ENCODE measurements around the gene MDH1B. TPM values are rescaled to one million over a fixed set of nuclear protein-coding genes. Genes with fewer than 3 reads are reported as not detected.

MDH1B gene
- total RNA-seq, 1 experiment from 2014 or later = 1.3 TPM

DNA sequence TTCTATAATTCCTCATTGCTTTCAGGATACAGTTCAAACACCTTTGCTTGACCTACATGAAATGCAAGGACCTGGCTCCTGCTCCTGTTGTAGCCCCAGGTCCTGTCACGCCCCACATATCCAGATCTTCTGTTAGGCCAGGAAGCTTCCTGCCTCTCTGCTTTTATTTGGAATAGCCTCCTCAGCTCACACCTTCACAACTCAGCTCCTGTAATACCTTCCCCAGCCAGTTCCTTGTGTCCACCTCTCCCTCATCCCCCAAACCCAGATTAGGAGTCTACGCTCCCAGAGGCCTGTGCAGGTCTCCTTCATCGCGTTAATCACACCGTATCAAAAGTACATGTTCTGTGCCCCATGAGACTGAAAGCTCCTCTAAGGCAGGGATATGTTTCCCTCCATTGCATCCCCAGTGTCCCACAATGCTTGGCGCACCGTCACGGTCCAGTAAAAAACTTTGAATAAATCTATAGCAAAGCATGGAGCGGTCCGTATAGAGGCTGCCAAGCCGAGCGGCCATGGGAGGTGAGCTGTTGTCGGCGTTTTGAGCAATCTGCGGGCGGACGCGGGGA, 371 bp downstream of the MDH1B start:
- no peak overlapping the region for H2AK5ac ChIP-seq (ENCODE audit: insufficient read length, low read length)
- H2BK12ac ChIP-seq (ENCODE audit: insufficient read length, low read depth, low read length) = no peak overlapping the region
- H4K8ac ChIP-seq (replicated peaks; ENCODE audit: insufficient read length, low read depth, low read length) = no peak overlapping the region
- H2BK120ac ChIP-seq (ENCODE audit: low read depth, low read length, poor library complexity, severe bottlenecking) = no peak overlapping the region
- no peak overlapping the region for H2BK5ac ChIP-seq (ENCODE audit: insufficient read length, low read length)
- peak overlapping the region; percentile 50 for H2AFZ ChIP-seq (ENCODE audit: low read length)
- H3K27ac Mint-ChIP-seq = peak overlapping the region in 2 of 3 experiments; percentile 95 to 99; a peak in 5 of 7 replicates
- H3K79me1 ChIP-seq (ENCODE audit: insufficient read depth, low read depth, low read length, poor library complexity, severe bottlenecking) = no peaks in the 10 kb centered on the region
- peaks cover 5% of the 10 kb centered on the region for H3K23me2 ChIP-seq (ENCODE audit: insufficient read length, low read depth, low read length, poor library complexity, severe bottlenecking)
- peaks cover 9 to 11% of the 10 kb centered on the region in 2 experiments for H3K4me1 Mint-ChIP-seq
- H3K36me3 Mint-ChIP-seq (ENCODE audit: insufficient read depth in 1 of 3, low read depth in 3 of 3) = peaks cover 5 to 21% (median 17%) of the 10 kb centered on the region in 3 experiments
- H4K5ac ChIP-seq (ENCODE audit: insufficient read length, low read depth, low read length) = no peak overlapping the region
- no peak overlapping the region for H3K23ac ChIP-seq (ENCODE audit: insufficient read length, low read depth, low read length)
- no peaks in the 10 kb centered on the region for H3K9me3 Mint-ChIP-seq
- no peak overlapping the region for H3K18ac ChIP-seq (ENCODE audit: insufficient read length, low read depth, low read length)
- no peaks in the 10 kb centered on the region for H4K20me1 ChIP-seq (ENCODE audit: control insufficient read depth, insufficient read depth, insufficient read length)
- no peak overlapping the region for H3K56ac ChIP-seq (ENCODE audit: insufficient read length, low read depth, low read length)
- H2BK20ac ChIP-seq (ENCODE audit: low read depth, low read length, poor library complexity, severe bottlenecking) = no peak overlapping the region
- H4K91ac ChIP-seq (ENCODE audit: insufficient read length, low read depth, low read length) = no peak overlapping the region
- peak overlapping the region; percentile 96 to 97 for H3K4me3 Mint-ChIP-seq
- no peaks in the 10 kb centered on the region for H3K9me3 ChIP-seq (ENCODE audit: control insufficient read depth, low read depth, low read length)
- peak overlapping the region; percentile 23 for H3K9ac ChIP-seq (ENCODE audit: extremely low read depth, insufficient read length, low read length)
- H3K4me2 ChIP-seq (ENCODE audit: insufficient read depth, insufficient read length, low read length) = peak overlapping the region; percentile 42
- TF ChIP-seq, protein P1, sequence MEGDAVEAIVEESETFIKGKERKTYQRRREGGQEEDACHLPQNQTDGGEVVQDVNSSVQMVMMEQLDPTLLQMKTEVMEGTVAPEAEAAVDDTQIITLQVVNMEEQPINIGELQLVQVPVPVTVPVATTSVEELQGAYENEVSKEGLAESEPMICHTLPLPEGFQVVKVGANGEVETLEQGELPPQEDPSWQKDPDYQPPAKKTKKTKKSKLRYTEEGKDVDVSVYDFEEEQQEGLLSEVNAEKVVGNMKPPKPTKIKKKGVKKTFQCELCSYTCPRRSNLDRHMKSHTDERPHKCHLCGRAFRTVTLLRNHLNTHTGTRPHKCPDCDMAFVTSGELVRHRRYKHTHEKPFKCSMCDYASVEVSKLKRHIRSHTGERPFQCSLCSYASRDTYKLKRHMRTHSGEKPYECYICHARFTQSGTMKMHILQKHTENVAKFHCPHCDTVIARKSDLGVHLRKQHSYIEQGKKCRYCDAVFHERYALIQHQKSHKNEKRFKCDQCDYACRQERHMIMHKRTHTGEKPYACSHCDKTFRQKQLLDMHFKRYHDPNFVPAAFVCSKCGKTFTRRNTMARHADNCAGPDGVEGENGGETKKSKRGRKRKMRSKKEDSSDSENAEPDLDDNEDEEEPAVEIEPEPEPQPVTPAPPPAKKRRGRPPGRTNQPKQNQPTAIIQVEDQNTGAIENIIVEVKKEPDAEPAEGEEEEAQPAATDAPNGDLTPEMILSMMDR (conservative IDR thresholded peaks at IDR 0.05) = no peak
- no peaks in the 10 kb centered on the region for H3K4me1 ChIP-seq (ENCODE audit: insufficient read depth, low read length)
- no peak overlapping the region for H3T11ph ChIP-seq (ENCODE audit: low read length)
- no CpG with 5 or more reads among the region's 18 CpGs for WGBS (ENCODE audit: extremely low coverage, insufficient read length, low lambda C conversion rate)
- peaks cover 5% of the 10 kb centered on the region for H3K27me3 Mint-ChIP-seq (ENCODE audit: low read depth)
- H3K27ac ChIP-seq (ENCODE audit: insufficient read length, low read depth, low read length) = no peak overlapping the region
- DNase-seq = no peak
- H3K27me3 ChIP-seq (ENCODE audit: insufficient read depth, low read length) = no peaks in the 10 kb centered on the region
- no peak overlapping the region for H3K14ac ChIP-seq (ENCODE audit: insufficient read depth, low read length)
- H3K79me2 ChIP-seq (ENCODE audit: insufficient read depth, low read length) = no peaks in the 10 kb centered on the region
- H3K4ac ChIP-seq (ENCODE audit: low read depth, low read length) = no peak overlapping the region
- no peak overlapping the region for H2BK15ac ChIP-seq (ENCODE audit: low read depth, low read length)
